Measurements from ENCODE around the gene WNT11.
A peak's percentile ranks its signal among the peaks of the same experiment; 100 is the strongest.

Gene WNT11

DNA sequence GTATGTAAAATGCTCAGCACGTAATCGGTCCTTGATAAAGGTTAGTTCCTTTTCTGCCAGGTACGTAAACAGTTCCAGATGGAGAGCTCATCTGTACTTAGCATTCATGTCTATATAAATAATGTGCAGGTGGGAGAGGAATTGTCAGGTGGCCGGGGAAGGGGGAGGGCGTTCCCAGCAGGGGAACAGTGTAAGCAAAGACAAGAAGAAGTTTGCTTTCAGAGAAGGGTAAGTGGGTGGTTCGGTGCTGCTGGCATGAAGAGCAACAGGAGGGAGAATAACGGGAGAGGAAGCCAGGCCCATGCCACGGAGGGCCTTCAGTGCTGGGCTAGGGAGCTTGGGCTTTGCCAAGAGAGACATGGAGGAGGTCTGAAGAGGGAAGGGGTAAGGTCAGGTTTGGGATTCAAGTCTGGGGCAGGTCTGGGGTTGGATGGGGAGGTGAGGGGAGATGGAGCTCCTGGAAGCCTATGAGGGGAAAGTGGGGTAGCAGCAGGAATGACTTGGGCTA, 11.4 kb upstream of the WNT11 start:
- no peak for DNase-seq

DNA sequence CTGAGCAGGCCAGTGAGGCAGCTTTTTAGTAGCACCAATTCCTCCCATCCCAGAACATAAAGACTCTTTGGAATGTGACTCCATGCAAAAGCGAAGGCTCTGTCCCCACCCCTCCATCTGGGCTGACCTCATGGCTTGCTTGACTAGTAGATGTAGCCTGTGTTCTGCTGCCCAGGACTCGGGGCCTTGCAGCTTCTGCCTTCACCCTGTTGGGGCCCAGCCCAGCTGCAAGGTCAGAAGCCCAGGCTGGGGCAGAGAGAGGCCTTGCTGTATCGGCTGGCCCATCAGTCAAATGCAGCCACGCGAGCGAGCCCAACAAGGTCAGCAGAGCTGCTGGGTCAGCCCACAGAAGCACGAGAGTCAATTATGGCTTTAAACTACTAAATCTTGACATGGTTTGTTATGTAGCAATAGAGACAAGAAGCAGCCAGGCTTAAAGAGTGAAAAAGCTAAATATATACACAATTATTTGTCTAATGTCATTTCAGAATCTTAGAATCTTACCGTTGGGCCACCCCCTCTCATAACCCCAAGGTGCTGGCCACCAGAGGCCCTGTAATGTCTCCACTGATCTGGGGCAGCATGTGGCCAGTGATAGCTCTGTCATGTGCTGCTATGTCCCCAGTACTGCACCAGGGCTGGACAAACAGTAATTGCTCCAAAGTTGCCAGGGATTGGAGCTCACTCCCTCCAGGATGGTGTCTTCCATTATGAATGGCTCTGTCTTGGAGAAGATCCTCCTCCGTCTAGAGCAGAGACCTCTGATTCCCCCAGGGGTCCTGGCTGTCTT, 10.4 kb upstream of the WNT11 start:
- DNase-seq: no peak

GRCh38 chr11:76215941-76216340, 9.6 kb upstream of the WNT11 start:
- DNase-seq: no peak

GRCh38 chr11:76214968-76215548, 8.8 kb upstream of the WNT11 start:
- no peak for DNase-seq

DNA sequence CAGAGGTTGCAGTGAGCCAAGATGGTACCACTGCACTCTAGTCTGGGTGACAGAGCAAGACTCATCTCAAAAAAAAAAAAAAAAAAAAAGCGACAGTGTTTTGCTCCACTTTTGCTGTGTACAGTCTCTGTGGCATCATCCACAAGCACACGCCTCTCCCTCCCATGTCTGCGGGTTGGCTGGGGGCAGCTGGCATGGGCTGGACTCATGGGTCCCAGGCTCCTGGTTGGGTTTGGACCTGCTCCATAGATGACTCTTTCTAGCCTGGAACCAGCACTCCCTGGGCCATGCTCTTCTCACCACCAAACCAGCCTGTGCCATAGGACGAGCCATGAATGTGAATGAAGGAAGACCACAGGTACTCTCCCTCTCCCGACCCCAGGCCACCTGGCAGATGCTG, 7.9 kb upstream of the WNT11 start:
- DNase-seq: no peak

GRCh38 chr11:76212086-76213035, 6.1 kb upstream of the WNT11 start:
- peak; percentile 9 for DNase-seq

DNA sequence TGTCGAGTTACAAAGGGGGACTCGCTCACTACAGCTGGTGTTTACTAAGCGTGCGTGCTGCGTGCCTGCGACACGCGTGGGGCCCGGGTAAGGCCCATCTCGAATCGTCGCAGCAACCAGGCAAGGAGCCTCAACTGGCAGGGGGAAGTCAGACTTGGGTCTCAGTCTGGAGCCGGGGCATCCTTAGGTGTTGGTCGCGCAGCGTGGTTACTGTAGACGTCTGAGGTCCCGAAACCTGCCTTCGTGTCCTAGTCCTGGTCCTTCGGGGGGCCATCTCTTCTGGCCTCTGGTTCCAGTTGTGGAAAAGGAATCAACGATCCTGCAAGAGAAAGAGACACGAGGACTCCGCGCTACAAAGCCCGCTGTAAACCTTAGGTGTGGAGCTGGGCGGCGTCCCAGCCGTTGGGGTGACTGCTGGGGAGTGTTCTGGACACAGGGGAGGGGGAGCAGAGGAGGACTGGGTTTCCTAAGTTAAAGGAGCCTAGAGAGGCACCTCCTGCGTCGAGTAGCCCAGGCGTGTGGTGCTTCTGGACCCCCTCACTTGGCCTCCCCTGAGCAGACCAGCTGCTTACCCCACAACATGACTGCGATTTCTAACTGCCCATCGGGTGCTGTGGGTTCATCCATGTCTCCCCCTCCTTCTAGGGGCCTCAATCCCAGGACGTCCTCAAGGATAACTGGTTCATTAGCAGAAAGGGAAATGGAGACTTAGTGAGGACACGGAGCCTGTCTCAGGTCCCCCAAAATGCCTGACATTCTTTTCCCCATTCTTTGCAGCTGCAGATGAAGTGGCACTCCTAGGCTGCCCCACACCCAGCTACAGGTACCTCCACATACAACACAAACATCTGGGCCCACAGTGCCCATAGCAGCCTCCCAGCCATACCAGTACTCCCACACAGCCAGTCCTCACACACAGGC, 4.9 kb upstream of the WNT11 start:
- DNase-seq: peak; percentile 13

DNA sequence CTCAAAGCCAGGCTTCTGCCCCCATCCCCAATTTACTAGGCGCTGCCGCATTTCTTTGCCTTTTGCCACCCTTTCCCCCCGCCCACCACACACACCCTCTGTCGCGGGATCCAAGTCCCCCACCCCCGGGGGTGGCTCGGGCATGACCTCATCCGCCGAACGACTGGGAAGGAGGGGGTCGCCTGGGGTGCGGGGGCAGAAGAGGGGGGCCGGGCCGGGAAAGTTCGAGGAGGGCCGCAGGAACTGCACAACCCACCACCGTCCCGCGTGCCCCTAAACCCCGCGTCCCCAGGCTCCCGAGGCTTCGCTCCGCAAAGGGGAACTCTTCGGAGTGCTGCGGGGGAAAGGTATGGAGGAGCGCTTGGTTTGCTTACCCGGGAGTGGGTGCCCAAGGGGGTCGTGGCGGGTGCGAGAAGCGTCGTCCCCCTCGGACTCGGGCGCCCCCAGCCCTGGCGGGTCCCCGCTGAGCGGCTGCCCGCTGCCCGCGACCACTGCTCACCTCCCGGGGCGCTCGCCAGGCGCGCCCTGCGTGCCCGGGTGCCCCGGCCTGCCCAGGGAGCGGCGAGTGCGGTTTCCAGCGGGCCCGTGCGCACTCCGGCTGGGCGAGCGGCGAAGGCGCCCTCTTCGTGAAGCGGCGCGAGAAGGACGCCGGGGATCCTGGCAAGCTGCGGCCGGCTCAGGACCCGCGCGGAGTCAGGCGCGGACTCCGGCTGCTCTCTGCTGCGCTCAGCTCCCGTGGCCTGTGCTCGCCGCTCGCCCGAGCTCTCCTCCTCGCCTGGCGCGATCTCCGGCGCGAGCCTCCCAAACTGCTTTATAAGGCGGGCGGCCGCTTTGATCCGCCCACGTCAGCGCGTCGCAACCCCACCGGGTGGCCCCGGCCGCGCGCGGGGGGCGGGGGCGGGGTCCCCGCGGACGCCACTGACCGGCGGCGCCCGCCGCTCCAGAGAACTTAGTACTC, 4.0 kb upstream of the WNT11 start:
- DNase-seq: peak; percentile 34

DNA sequence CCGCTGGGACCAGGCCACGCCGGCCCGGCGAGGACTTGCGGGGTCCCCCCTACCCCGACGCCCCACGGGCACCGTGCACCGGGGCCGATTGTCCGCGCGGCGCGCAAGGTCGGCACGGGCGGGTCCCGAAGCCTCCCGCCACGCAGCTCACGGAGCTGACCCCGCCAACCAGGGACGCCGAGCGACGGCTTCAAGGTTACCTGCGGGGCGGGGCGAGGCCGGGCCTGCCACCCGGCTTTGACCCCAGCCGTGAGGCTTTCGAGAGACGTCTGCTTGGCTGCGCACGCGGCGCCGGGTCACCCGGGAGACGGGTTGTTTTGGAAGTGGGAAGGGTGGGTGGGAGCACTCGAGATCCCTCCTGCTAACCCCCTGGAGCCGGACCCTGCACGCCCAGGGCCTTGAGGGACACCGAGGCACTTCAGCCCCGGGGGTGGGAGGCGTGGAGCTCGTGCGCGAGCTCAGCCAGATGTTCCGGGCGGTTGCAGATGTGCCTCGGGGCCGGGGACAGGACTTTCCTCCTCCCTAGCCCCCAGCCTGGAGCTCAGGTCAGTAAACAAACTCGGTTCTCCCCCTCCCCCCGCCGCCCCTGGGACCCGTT, 3.2 kb upstream of the WNT11 start:
- peak; percentile 26 for DNase-seq

DNA sequence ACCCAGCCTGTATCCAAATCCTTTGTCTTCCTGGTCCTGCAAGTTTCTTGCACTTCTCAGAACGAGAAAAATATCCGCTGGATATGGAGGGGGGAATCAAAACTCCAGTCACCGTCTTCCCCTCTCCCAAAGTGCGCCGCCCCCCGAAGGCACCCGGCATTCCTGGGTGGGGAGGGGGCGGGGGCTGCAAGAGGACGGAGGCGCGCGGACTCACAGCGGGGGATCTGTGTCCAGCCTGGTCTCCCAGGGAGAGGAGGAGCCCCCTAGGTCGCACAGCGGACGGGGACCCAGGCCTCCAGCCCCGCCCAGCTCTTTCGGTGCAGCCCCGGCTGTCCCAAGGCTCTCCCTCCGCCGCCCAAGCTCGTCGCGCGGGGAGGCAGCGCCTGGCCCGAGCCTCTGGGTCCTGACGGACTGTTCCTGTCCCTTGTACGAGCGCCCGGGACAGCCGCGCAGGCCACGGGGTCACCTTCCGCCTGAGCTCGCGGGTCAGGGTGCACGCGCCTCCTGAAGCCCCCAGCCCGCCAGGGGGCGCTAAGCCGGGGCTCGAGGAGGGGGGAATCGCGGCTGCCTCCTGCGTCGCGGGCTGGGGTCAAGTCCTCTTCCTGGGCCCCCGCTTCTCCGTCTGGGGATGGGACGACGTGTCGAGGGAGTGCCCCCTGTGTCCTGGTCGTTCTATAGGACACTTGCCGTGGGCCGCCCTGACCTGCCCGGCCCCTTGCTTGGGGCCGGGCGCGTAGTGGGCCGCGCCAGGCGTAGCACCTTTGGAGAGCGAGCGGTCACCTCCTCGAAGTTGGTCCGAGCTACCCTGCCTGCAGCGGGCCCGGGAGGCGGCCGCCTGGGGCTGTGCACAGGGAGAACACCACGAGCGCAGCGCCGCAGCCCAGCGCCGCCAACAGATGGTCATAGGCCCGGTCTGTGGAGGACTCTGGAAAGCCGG, 2.4 kb upstream of the WNT11 start:
- peak; percentile 78 for DNase-seq

GRCh38 chr11:76207642-76208401, 1.5 kb upstream of the WNT11 start:
- peak; percentile 84 for DNase-seq

DNA sequence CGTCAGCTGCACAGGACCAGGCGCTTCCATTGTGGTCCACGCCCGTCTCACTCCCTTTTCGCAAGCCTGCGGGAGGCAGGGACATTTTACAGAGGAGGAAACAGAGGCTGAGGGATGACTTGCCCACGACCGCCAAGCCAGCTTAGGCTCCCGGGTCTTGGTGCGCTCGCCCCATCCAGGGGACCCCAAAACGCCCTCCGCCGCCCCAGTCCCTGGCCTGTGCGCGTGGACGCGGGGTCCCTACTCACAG, 300 bp downstream of the WNT11 start:
- no peak for DNase-seq

DNA sequence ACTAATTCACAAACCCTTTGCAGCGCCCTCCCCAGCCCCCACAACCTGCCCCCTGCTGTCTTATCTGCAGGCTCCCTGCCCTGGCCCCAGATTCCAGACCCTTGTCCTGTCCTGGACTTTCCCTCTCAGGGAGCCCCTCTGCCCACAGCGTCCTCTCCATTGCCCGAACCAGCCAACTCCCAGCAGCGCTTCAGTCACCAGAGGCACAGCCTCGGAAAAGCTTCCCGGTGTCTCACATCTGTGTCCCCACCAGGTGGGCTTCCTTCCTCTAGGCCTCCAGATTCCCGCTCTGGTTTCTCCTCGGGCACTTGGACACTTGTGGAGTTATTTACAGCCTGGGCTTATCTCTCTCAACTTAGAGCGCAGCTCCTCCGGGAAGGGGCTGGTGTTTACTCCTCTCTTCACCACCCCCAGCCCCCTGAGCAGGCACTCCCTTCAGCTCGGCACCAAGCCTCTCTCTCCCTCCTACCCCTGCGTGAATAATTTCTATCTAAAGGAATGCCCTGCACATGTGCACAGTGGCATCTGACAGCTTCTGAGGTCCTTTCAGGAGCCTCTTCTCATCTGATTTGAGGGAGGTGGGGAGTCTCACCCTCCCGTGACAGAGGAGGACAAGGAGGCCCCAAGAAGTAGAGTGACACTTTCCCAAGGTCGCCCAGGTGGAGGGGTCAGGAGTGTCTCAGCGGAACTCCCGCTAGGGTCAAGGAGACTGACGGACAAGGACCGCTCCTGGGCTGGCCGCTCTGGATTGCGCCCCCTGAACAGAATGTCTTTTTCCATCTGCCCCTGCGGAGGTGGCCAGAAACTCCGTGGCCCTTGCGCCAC, 838 bp downstream of the WNT11 start:
- no peak for DNase-seq

- no peak for DNase-seq
Measured at GRCh38 chr11:76203937-76204336, 2.4 kb downstream of the WNT11 start.

GRCh38 chr11:76203131-76203925, 3.0 kb downstream of the WNT11 start:
- DNase-seq: no peak

GRCh38 chr11:76201672-76202412, 4.5 kb downstream of the WNT11 start:
- no peak for DNase-seq
